Astrocyte of the spinal cord (primary cell): ENCODE results near the gene ATF6B.
A peak's percentile ranks its signal among the peaks of the same experiment; 100 is the strongest.

Experiments
- DNase-seq: peaks from one replicate; pipeline ENCODE4 v3.0.0; 2011; ENCODE audit warnings: low read depth, low spot score
- H3K4me3 ChIP-seq: 2 replicates; pipeline ENCODE4 v1.5.1; 2011; ENCODE audit warnings: low read depth, mild to moderate bottlenecking, low read length, moderate library complexity
- in situ Hi-C: cut with HindIII; loops from 2 replicates; pipeline ENCODE4 v1.10.0; 2017; ENCODE audit warnings: low sequenced_read_pairs
- TF ChIP-seq, protein P1 (sequence below): IDR thresholded peaks from 2 replicates; pipeline ENCODE4 v1.5.1; 2012; ENCODE audit warnings: low read depth, mild to moderate bottlenecking, low read length, inconsistent platforms

ATF6B gene

GRCh38 chr6:32127717-32128592, at the start of gene ATF6B:
Gene ATF6B, minus strand, starts transcription at chr6:32128246. Its CDS starts 39 bp downstream, at chr6:32128207.
- H3K4me3 ChIP-seq, result peak within 1 kb of the TSS; percentile 100
- TF ChIP-seq, protein P1, sequence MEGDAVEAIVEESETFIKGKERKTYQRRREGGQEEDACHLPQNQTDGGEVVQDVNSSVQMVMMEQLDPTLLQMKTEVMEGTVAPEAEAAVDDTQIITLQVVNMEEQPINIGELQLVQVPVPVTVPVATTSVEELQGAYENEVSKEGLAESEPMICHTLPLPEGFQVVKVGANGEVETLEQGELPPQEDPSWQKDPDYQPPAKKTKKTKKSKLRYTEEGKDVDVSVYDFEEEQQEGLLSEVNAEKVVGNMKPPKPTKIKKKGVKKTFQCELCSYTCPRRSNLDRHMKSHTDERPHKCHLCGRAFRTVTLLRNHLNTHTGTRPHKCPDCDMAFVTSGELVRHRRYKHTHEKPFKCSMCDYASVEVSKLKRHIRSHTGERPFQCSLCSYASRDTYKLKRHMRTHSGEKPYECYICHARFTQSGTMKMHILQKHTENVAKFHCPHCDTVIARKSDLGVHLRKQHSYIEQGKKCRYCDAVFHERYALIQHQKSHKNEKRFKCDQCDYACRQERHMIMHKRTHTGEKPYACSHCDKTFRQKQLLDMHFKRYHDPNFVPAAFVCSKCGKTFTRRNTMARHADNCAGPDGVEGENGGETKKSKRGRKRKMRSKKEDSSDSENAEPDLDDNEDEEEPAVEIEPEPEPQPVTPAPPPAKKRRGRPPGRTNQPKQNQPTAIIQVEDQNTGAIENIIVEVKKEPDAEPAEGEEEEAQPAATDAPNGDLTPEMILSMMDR, result no peak
- peak; percentile 99 for DNase-seq
- in situ Hi-C loops, result no loop called here

GRCh38 chr6:32177183-32177787, 49.2 kb upstream of the ATF6B start:
- DNase-seq, result no peak

DNA sequence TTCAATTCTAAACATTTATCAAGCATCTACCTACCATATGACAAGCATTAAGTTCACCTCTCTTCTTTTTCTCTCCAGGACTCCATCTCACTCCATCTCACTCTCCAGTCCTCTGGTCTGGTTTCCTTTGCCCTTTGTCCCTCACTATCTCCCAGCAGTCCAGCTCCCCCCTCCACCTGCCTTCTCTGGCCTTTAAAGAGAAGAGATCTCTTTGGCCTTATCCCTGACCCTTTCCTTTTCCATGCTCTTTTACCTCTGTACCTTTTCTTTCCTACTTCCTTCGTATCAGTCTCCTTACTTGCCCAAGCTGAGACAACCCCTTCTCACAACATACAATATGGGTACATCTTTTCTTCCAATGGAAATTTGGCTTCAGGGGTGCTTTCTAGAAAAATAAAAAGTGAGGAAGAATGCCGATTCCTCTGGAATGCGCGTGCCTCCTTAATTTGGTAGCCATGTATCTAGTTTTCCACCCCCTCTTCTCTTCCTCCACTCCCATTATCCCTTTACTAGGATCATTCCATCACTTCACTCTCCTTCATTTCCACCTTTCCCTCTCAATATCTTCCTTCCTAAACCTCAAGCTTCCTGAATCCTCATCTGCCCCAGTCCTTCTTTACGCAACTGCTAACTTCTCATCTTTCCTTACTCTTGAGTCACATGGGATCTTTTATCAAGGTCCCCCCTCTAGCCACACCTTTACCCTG, 48.6 kb upstream of the ATF6B start:
- no peak for DNase-seq
- in situ Hi-C loops, result no loop called here
- peak overlapping the region; percentile 98 for H3K4me3 ChIP-seq
- TF ChIP-seq, protein P1, result no peak

More at GRCh38 chr6:32177183-32177787, 49.2 kb upstream of the ATF6B start:
- in situ Hi-C loops, result no loop called here
- peak overlapping the region; percentile 98 for H3K4me3 ChIP-seq
- TF ChIP-seq, protein P1, result no peak

- in situ Hi-C loops, result no loop called here
- TF ChIP-seq, protein P1, result no peak
- H3K4me3 ChIP-seq, result peak within 1 kb of the TSS; percentile 98
- peak; percentile 97 for DNase-seq
Measured at GRCh38 chr6:32175711-32176475, 47.8 kb upstream of the ATF6B start, which contains the start of gene AGPAT1. Gene AGPAT1, minus strand, starts transcription at chr6:32176084. Its CDS starts 4,588 bp downstream, at chr6:32171496.

- in situ Hi-C loops, result no loop called here
- no peak for DNase-seq
- TF ChIP-seq, protein P1, result no peak
- peak overlapping the region; percentile 98 for H3K4me3 ChIP-seq
Measured at GRCh38 chr6:32175322-32175710, 47.3 kb upstream of the ATF6B start.

GRCh38 chr6:32174416-32174815, 46.4 kb upstream of the ATF6B start:
- no peak for DNase-seq
- in situ Hi-C loops, result no loop called here
- H3K4me3 ChIP-seq, result no peak overlapping the region
- TF ChIP-seq, protein P1, result no peak
